Neural cell (in vitro differentiated cells): ENCODE measurements around the gene PTPN5. TPM values are rescaled to one million over a fixed set of nuclear protein-coding genes. Genes with fewer than 3 reads are reported as not detected.

Source experiments
- H2AFZ ChIP-seq: fragments of 200-600, 300-800 bp; sonication (generic), shearing (Covaris generic); 2 replicates; pipeline ENCODE4 v1.6.0; 2014; ENCODE audit warnings: low read depth, mild to moderate bottlenecking, antibody characterized with exemption, low read length, moderate library complexity
- H3F3A ChIP-seq: fragments of 200-600 bp; shearing (Covaris generic); 2 replicates; pipeline ENCODE4 v1.6.1; 2016; ENCODE audit warnings: mild to moderate bottlenecking, moderate library complexity, mixed read lengths, antibody characterized with exemption, low read length; ENCODE audit not compliant: insufficient read depth, poor library complexity, severe bottlenecking
- H3K27ac ChIP-seq: fragments of 200-600, 300-800 bp; sonication (generic), shearing (Covaris generic); 2 replicates; pipeline ENCODE4 v1.5.1; 2014; ENCODE audit warnings: mild to moderate bottlenecking, low read length, moderate library complexity
- H3K27me3 ChIP-seq: fragments of 300-800, 200-600 bp; sonication (generic), shearing (Covaris generic); 2 replicates; pipeline ENCODE4 v1.6.0; 2014; ENCODE audit warnings: mild to moderate bottlenecking, low read depth, low read length, moderate library complexity; ENCODE audit not compliant: insufficient read depth
- H3K36me3 ChIP-seq: fragments of 300-800, 200-600 bp; sonication (generic), shearing (Covaris generic); 2 replicates; pipeline ENCODE4 v1.5.1; 2014; ENCODE audit warnings: mild to moderate bottlenecking, antibody characterized with exemption, low read length, moderate library complexity; ENCODE audit not compliant: insufficient read depth
- H3K4me2 ChIP-seq: fragments of 300-800, 200-600 bp; sonication (generic), shearing (Covaris generic); 2 replicates; pipeline ENCODE4 v1.6.0; 2014; ENCODE audit warnings: mild to moderate bottlenecking, low read length
- H3K4me3 ChIP-seq: fragments of 300-800, 200-600 bp; sonication (generic), shearing (Covaris generic); 2 replicates; pipeline ENCODE4 v1.5.1; 2014; ENCODE audit warnings: mild to moderate bottlenecking, low read length, moderate library complexity
- H3K79me2 ChIP-seq: fragments of 200-600 bp; shearing (Covaris generic); replicated peaks from 2 replicates; pipeline ENCODE4 v1.6.0; 2014; ENCODE audit warnings: mild to moderate bottlenecking, low read length, moderate library complexity; ENCODE audit not compliant: insufficient read depth
- H3K9ac ChIP-seq: fragments of 300-800, 200-600 bp; sonication (generic), shearing (Covaris generic); 2 replicates; pipeline ENCODE4 v1.6.1; 2016; ENCODE audit warnings: mild to moderate bottlenecking, low read length, mixed read lengths
- H3K9me2 ChIP-seq: fragments of 200-600 bp; shearing (Covaris generic); 2 replicates; pipeline ENCODE4 v1.6.1; 2016; ENCODE audit warnings: mild to moderate bottlenecking, low read length, mixed read lengths; ENCODE audit not compliant: insufficient read depth
- H3K9me3 ChIP-seq: fragments of 200-600, 300-800 bp; sonication (generic), shearing (Covaris generic); 2 replicates; pipeline ENCODE4 v1.6.1; 2016; ENCODE audit warnings: mild to moderate bottlenecking, mixed run types, low read length, moderate library complexity, mixed read lengths
- H4K20me1 ChIP-seq: fragments of 200-600 bp; shearing (Covaris generic); 2 replicates; pipeline ENCODE4 v1.6.1; 2016; ENCODE audit warnings: mild to moderate bottlenecking, mixed run types; ENCODE audit not compliant: insufficient read depth
- EP300 ChIP-seq: fragments of 450-650 bp; conservative IDR thresholded peaks from 2 replicates; pipeline ENCODE4 v1.6.1; 2014; ENCODE audit warnings: antibody characterized with exemption, mild to moderate bottlenecking, moderate library complexity; ENCODE audit not compliant: poor library complexity, severe bottlenecking
- EZH2 ChIP-seq: fragments of 200-600, 300-800 bp; shearing (Covaris generic), sonication (generic); IDR thresholded peaks from 2 replicates; pipeline ENCODE4 v1.6.1; 2014; ENCODE audit warnings: antibody characterized with exemption, low read length, borderline replicate concordance, mild to moderate bottlenecking; ENCODE audit not compliant: insufficient read depth, poor library complexity, severe bottlenecking
- MXI1 ChIP-seq: fragments of 450-650 bp; conservative IDR thresholded peaks from 2 replicates; pipeline ENCODE4 v1.6.1; 2014; ENCODE audit warnings: antibody characterized with exemption, mild to moderate bottlenecking; ENCODE audit not compliant: poor library complexity, severe bottlenecking
- POLR2AphosphoS5 ChIP-seq: IDR thresholded peaks from 2 replicates; pipeline ENCODE4 v1.6.1; 2012
- RAD21 ChIP-seq: fragments of 450-650 bp; conservative IDR thresholded peaks from 2 replicates; pipeline ENCODE4 v1.6.1; 2014; ENCODE audit warnings: antibody characterized with exemption, mild to moderate bottlenecking, moderate library complexity
- SMC3 ChIP-seq: fragments of 450-650 bp; conservative IDR thresholded peaks from 2 replicates; pipeline ENCODE4 v1.6.1; 2014; ENCODE audit warnings: antibody characterized with exemption, mild to moderate bottlenecking, moderate library complexity; ENCODE audit not compliant: poor library complexity
- TAF1 ChIP-seq: IDR thresholded peaks from 2 replicates; pipeline ENCODE4 v1.6.1; 2012; ENCODE audit warnings: low read depth
- polyA plus RNA-seq: library from polyadenylated mRNA; depleted of rRNA; stranded (reverse); fragments of >200 nt; gene quantifications from 2 replicates; pipeline ENCODE4 v1.2.3, GENCODE V29; 2014
- TF ChIP-seq, protein P1 (sequence below): fragments of 450-650 bp; IDR thresholded peaks from 2 replicates; pipeline ENCODE4 v1.5.1; 2014; ENCODE audit warnings: antibody characterized with exemption, mild to moderate bottlenecking, moderate library complexity; ENCODE audit not compliant: poor library complexity, severe bottlenecking
- TF ChIP-seq, protein P2 (sequence below): IDR thresholded peaks from 2 replicates; pipeline ENCODE4 v1.6.1; 2012; ENCODE audit warnings: borderline replicate concordance

PTPN5 gene
- polyA plus RNA-seq, 1 donor from 2014 or later = 122 TPM

DNA sequence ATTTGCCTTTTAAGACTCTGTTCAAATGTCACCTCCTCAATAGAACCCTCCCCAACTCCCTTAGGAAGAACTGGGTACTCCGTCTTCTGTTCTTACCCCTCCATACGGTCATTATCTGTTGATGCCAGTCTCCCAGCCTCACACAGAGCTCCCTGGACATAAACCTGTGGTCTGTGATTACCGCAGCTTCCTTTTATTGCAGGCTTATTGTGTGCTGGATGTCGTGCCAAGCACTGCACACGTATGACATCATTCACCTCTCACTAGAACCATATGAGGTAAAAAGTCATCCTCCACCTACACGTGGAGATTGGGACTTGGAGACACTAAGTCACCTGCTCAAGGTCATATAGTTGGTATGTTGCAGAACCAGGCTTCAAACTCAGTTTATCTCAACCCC is 15.3 kb downstream of the PTPN5 start:
- Histone ChIP-seq H3K36me3 (no peaks in the 10 kb centered on the region), H4K20me1 (no peaks in the 10 kb centered on the region)

DNA sequence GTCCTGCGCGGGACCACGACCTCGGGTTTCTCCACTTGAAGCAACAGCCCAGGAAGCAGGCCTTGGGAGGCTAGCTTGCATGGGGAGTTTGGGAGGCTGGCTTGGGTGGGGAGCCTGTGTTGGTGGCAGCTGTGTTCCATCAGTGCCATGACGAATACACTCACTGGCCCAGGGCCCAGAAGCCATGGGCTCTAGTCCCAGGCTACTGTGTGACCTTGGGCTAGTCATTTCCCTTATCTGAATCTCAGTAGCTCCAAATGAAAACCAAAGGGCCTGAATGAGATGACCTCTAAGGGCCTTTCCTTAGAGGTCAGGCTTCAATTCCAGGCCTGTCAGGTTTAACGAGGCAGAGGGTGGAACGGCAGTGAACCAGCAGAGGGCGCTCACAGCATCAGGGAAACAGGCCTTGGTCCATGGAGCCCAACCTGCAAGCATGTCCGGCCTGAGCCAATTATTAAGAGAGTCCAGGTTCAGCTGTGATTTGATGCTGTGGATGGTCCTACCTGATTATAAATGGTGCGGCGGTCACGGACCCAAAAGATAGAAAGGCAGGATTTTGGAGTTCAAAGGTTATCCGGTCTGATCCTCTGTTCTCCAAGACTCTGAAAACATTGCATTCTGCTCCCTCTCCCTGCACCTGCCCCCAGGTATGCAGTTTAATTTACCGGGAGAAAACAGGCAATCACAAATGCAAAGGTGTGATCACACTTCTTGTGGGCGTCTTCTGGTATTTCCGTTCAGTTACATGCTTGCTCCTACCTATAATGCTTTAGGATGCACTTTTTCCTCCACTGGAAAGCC is 15.9 kb downstream of the PTPN5 start:
- Histone ChIP-seq H4K20me1 (no peaks in the 10 kb centered on the region), H2AFZ (no peak overlapping the region), H3K4me2 (no peak overlapping the region), H3K79me2 (no peaks in the 10 kb centered on the region), H3K9ac (no peak overlapping the region), H3K36me3 (no peaks in the 10 kb centered on the region), H3K27me3 (no peaks in the 10 kb centered on the region), H3K9me2 (no peaks in the 10 kb centered on the region), H3K4me3 (no peak overlapping the region), H3K27ac (no peak overlapping the region), H3F3A (no peaks in the 10 kb centered on the region), H3K9me3 (no peaks in the 10 kb centered on the region)
- TF ChIP-seq EP300 (no peak), SMC3 (no peak), TAF1 (no peak), POLR2AphosphoS5 (no peak), RAD21 (no peak), MXI1 (no peak)
- TF ChIP-seq, protein P1, sequence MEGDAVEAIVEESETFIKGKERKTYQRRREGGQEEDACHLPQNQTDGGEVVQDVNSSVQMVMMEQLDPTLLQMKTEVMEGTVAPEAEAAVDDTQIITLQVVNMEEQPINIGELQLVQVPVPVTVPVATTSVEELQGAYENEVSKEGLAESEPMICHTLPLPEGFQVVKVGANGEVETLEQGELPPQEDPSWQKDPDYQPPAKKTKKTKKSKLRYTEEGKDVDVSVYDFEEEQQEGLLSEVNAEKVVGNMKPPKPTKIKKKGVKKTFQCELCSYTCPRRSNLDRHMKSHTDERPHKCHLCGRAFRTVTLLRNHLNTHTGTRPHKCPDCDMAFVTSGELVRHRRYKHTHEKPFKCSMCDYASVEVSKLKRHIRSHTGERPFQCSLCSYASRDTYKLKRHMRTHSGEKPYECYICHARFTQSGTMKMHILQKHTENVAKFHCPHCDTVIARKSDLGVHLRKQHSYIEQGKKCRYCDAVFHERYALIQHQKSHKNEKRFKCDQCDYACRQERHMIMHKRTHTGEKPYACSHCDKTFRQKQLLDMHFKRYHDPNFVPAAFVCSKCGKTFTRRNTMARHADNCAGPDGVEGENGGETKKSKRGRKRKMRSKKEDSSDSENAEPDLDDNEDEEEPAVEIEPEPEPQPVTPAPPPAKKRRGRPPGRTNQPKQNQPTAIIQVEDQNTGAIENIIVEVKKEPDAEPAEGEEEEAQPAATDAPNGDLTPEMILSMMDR = peak; percentile 21

More for the DNA sequence above, 15.3 kb downstream of the PTPN5 start:
- Histone ChIP-seq H3F3A (no peaks in the 10 kb centered on the region), H3K27me3 (no peaks in the 10 kb centered on the region), H3K27ac (no peak overlapping the region), H3K4me2 (no peak overlapping the region), H2AFZ (no peak overlapping the region), H3K9me3 (no peaks in the 10 kb centered on the region), H3K9me2 (no peaks in the 10 kb centered on the region), H3K9ac (no peak overlapping the region), H3K79me2 (no peaks in the 10 kb centered on the region), H3K4me3 (no peak overlapping the region)
- TF ChIP-seq MXI1 (no peak), EP300 (no peak), SMC3 (no peak), TAF1 (no peak), EZH2 (no peak), POLR2AphosphoS5 (no peak), RAD21 (no peak)
- TF ChIP-seq, protein P1 = no peak
- TF ChIP-seq, protein P2, sequence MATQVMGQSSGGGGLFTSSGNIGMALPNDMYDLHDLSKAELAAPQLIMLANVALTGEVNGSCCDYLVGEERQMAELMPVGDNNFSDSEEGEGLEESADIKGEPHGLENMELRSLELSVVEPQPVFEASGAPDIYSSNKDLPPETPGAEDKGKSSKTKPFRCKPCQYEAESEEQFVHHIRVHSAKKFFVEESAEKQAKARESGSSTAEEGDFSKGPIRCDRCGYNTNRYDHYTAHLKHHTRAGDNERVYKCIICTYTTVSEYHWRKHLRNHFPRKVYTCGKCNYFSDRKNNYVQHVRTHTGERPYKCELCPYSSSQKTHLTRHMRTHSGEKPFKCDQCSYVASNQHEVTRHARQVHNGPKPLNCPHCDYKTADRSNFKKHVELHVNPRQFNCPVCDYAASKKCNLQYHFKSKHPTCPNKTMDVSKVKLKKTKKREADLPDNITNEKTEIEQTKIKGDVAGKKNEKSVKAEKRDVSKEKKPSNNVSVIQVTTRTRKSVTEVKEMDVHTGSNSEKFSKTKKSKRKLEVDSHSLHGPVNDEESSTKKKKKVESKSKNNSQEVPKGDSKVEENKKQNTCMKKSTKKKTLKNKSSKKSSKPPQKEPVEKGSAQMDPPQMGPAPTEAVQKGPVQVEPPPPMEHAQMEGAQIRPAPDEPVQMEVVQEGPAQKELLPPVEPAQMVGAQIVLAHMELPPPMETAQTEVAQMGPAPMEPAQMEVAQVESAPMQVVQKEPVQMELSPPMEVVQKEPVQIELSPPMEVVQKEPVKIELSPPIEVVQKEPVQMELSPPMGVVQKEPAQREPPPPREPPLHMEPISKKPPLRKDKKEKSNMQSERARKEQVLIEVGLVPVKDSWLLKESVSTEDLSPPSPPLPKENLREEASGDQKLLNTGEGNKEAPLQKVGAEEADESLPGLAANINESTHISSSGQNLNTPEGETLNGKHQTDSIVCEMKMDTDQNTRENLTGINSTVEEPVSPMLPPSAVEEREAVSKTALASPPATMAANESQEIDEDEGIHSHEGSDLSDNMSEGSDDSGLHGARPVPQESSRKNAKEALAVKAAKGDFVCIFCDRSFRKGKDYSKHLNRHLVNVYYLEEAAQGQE = no peak
